SU-DHL-6 (cell line): Measurements from ENCODE around the gene ADSS2.

Source experiments
- H2AFZ ChIP-seq: fragments of 200-600 bp; sonication (generic); 2 replicates; pipeline ENCODE4 v1.6.1; 2014; ENCODE audit warnings: low read depth, mild to moderate bottlenecking, moderate library complexity, mixed read lengths, antibody characterized with exemption, low read length; ENCODE audit not compliant: severe bottlenecking
- H3F3A ChIP-seq: fragments of 200-600 bp; shearing (Covaris generic); 2 replicates; pipeline ENCODE4 v1.6.0; 2016; ENCODE audit warnings: antibody characterized with exemption, mild to moderate bottlenecking; ENCODE audit not compliant: insufficient read depth
- H3K27ac ChIP-seq: fragments of 200-600 bp; sonication (generic); 2 replicates; pipeline ENCODE4 v1.5.1; 2016; ENCODE audit warnings: low read depth, mild to moderate bottlenecking, low read length, moderate library complexity, mixed read lengths
- H3K27me3 ChIP-seq: fragments of 200-600 bp; sonication (generic), shearing (Covaris generic); 2 replicates; pipeline ENCODE4 v1.6.0; 2014; ENCODE audit warnings: mild to moderate bottlenecking, low read length
- H3K36me3 ChIP-seq: fragments of 200-600 bp; sonication (generic); 2 replicates; pipeline ENCODE4 v1.6.1; 2014; ENCODE audit warnings: mild to moderate bottlenecking, low read length, mixed read lengths
- H3K4me2 ChIP-seq: fragments of 300-600, 200-600 bp; shearing (Covaris generic), sonication (generic); 2 replicates; pipeline ENCODE4 v1.6.0; 2014; ENCODE audit warnings: low read length, low read depth, mild to moderate bottlenecking; ENCODE audit not compliant: poor library complexity, severe bottlenecking
- H3K4me3 ChIP-seq: fragments of 200-600 bp; sonication (generic); 2 replicates; pipeline ENCODE4 v1.5.1; 2014; ENCODE audit warnings: antibody characterized with exemption, low read length, mild to moderate bottlenecking, mixed read lengths; ENCODE audit not compliant: insufficient read depth, poor library complexity, severe bottlenecking
- H3K79me2 ChIP-seq: fragments of 200-600 bp; sonication (generic); 2 replicates; pipeline ENCODE4 v1.6.1; 2014; ENCODE audit warnings: mild to moderate bottlenecking, low read length, moderate library complexity; ENCODE audit not compliant: insufficient read depth
- H3K9ac ChIP-seq: fragments of 200-600 bp; sonication (generic); 2 replicates; pipeline ENCODE4 v1.7.0; 2014; ENCODE audit warnings: mild to moderate bottlenecking, low read length
- H3K9me2 ChIP-seq: fragments of 200-600 bp; sonication (generic); replicated peaks from 2 replicates; pipeline ENCODE4 v1.6.1; 2014; ENCODE audit warnings: low read length; ENCODE audit not compliant: insufficient read depth
- H3K9me3 ChIP-seq: fragments of 200-600 bp; sonication (generic); 2 replicates; pipeline ENCODE4 v1.6.1; 2014; ENCODE audit warnings: low read length, mixed read lengths; ENCODE audit not compliant: insufficient read depth
- H4K20me1 ChIP-seq: fragments of 200-600 bp; sonication (generic); 2 replicates; pipeline ENCODE4 v1.6.1; 2014; ENCODE audit warnings: low read depth, mild to moderate bottlenecking, antibody characterized with exemption, low read length, moderate library complexity, mixed read lengths
- EZH2phosphoT487 ChIP-seq: fragments of 200-600 bp; sonication (generic), shearing (Covaris generic); conservative IDR thresholded peaks from 2 replicates; pipeline ENCODE4 v1.6.1; 2018; ENCODE audit warnings: mild to moderate bottlenecking, antibody characterized with exemption, low read length, moderate library complexity, mixed read lengths
- TF ChIP-seq, protein P1 (sequence below): fragments of 200-600 bp; sonication (generic); IDR thresholded peaks from one replicate; pipeline ENCODE4 v1.5.1; 2017; ENCODE audit warnings: antibody characterized with exemption, mild to moderate bottlenecking, low read length, moderate library complexity; ENCODE audit not compliant: insufficient read depth, poor library complexity, severe bottlenecking

ADSS2 gene

DNA sequence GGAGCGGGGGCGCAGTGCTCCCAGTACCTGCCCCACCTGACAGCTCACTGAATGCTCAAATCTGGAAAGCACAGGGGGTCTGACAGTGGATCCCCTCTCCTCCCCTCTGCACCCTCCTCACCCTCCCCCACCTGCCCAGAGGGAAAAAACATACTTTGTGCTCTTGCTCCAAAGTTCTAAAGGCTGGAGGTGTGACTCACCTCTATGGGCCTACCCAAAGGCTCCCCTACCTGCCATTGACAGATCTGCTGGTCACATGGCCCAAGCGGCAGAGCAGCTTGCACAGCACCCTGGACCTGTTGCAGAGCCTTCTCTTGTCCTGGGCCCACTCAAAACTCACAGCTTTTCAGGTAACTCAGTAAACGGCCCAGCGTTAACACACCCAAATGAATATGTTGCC lies 55.7 kb downstream of the ADSS2 start:
- Histone ChIP-seq H2AFZ (no peak overlapping the region), H3K36me3 (no peaks in the 10 kb centered on the region), H3K9me3 (no peaks in the 10 kb centered on the region), H3K27ac (no peak overlapping the region), H3K4me3 (no peak overlapping the region), H3F3A (peaks cover 5% of the 10 kb centered on the region; the same call in 1 of the 2 replicates), H3K27me3 (no peaks in the 10 kb centered on the region), H3K9ac (no peak overlapping the region), H4K20me1 (no peaks in the 10 kb centered on the region), H3K4me2 (no peak overlapping the region), H3K79me2 (no peaks in the 10 kb centered on the region), H3K9me2 (no peaks in the 10 kb centered on the region)
- no peak for TF ChIP-seq EZH2phosphoT487
- TF ChIP-seq, protein P1, sequence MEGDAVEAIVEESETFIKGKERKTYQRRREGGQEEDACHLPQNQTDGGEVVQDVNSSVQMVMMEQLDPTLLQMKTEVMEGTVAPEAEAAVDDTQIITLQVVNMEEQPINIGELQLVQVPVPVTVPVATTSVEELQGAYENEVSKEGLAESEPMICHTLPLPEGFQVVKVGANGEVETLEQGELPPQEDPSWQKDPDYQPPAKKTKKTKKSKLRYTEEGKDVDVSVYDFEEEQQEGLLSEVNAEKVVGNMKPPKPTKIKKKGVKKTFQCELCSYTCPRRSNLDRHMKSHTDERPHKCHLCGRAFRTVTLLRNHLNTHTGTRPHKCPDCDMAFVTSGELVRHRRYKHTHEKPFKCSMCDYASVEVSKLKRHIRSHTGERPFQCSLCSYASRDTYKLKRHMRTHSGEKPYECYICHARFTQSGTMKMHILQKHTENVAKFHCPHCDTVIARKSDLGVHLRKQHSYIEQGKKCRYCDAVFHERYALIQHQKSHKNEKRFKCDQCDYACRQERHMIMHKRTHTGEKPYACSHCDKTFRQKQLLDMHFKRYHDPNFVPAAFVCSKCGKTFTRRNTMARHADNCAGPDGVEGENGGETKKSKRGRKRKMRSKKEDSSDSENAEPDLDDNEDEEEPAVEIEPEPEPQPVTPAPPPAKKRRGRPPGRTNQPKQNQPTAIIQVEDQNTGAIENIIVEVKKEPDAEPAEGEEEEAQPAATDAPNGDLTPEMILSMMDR, result no peak

- Histone ChIP-seq H4K20me1 (no peaks in the 10 kb centered on the region), H3K79me2 (no peaks in the 10 kb centered on the region)
Observed at GRCh38 chr1:244394826-244395765, 56.6 kb downstream of the ADSS2 start.

GRCh38 chr1:244394346-244394745 lies 57.4 kb downstream of the ADSS2 start:
- Histone ChIP-seq H3K4me3 (no peak overlapping the region), H3K36me3 (no peaks in the 10 kb centered on the region), H3K9me2 (no peaks in the 10 kb centered on the region), H2AFZ (no peak overlapping the region), H4K20me1 (no peaks in the 10 kb centered on the region), H3K27me3 (no peaks in the 10 kb centered on the region), H3F3A (no peaks in the 10 kb centered on the region), H3K4me2 (no peak overlapping the region), H3K9ac (no peak overlapping the region), H3K27ac (no peak overlapping the region), H3K79me2 (no peaks in the 10 kb centered on the region), H3K9me3 (no peaks in the 10 kb centered on the region)
- TF ChIP-seq, protein P1, result no peak
- no peak for TF ChIP-seq EZH2phosphoT487

More at GRCh38 chr1:244394826-244395765, 56.6 kb downstream of the ADSS2 start:
- H3K9me3 ChIP-seq, result no peaks in the 10 kb centered on the region
- no peak overlapping the region for H3K4me3 ChIP-seq
- peaks cover 5% of the 10 kb centered on the region; the same call in 1 of the 2 replicates for H3F3A ChIP-seq
- no peak overlapping the region for H3K27ac ChIP-seq
- no peak overlapping the region for H3K4me2 ChIP-seq
- no peaks in the 10 kb centered on the region for H3K36me3 ChIP-seq
- TF ChIP-seq EZH2phosphoT487, result no peak
- TF ChIP-seq, protein P1, result no peak
- no peak overlapping the region for H3K9ac ChIP-seq
- no peaks in the 10 kb centered on the region for H3K9me2 ChIP-seq
- H2AFZ ChIP-seq, result no peak overlapping the region
- H3K27me3 ChIP-seq, result no peaks in the 10 kb centered on the region
